Trophoblast cell (in vitro differentiated cells and primary cell): Measurements from ENCODE around the gene CLSTN3.

Source experiments
- DNase-seq, 2 donors: peaks; one replicate each; pipeline ENCODE4 v3.0.0-alpha.2; 2016
- H2AFZ ChIP-seq: 2 replicates; pipeline ENCODE4 v1.6.1; 2013; ENCODE audit warnings: low read length, moderate library complexity, mild to moderate bottlenecking; ENCODE audit not compliant: insufficient read depth, poor library complexity
- H2AK5ac ChIP-seq: 2 replicates; pipeline ENCODE4 v1.6.1; 2013; ENCODE audit warnings: mild to moderate bottlenecking, low read length
- H2BK120ac ChIP-seq: 2 replicates; pipeline ENCODE4 v1.6.1; 2013; ENCODE audit warnings: low read length, mild to moderate bottlenecking, moderate library complexity; ENCODE audit not compliant: insufficient read depth, poor library complexity
- H2BK12ac ChIP-seq: 2 replicates; pipeline ENCODE4 v1.6.1; 2013; ENCODE audit warnings: mild to moderate bottlenecking, low read length, moderate library complexity
- H2BK5ac ChIP-seq: 2 replicates; pipeline ENCODE4 v1.6.1; 2013; ENCODE audit warnings: low read length, low read depth, moderate library complexity, mild to moderate bottlenecking; ENCODE audit not compliant: poor library complexity
- H3K14ac ChIP-seq: 2 replicates; pipeline ENCODE4 v1.6.1; 2013; ENCODE audit warnings: mild to moderate bottlenecking, low read length
- H3K18ac ChIP-seq: 2 replicates; pipeline ENCODE4 v1.6.1; 2013; ENCODE audit warnings: mild to moderate bottlenecking, low read length
- H3K23ac ChIP-seq: 2 replicates; pipeline ENCODE4 v1.6.1; 2013; ENCODE audit warnings: low read length
- H3K27ac ChIP-seq: 2 replicates; pipeline ENCODE4 v1.5.1; 2013; ENCODE audit warnings: low read depth, mild to moderate bottlenecking, inconsistent platforms, low read length, moderate library complexity
- H3K27me3 ChIP-seq: 2 replicates; pipeline ENCODE4 v1.6.1; 2013; ENCODE audit warnings: inconsistent platforms, mild to moderate bottlenecking, low read length, moderate library complexity; ENCODE audit not compliant: insufficient read depth
- H3K36me3 ChIP-seq, 2 experiments: 1 replicate in 1 of 2; 2 replicates in 1 of 2; pipeline ENCODE4 v1.6.1; 2013; ENCODE audit warnings: low read length in 2 of 2, mild to moderate bottlenecking in 2 of 2, moderate library complexity in 1 of 2; ENCODE audit not compliant: insufficient read depth in 2 of 2, control insufficient read depth in 1 of 2
- H3K4ac ChIP-seq: 2 replicates; pipeline ENCODE4 v1.6.1; 2013; ENCODE audit warnings: low read depth, mild to moderate bottlenecking, low read length, moderate library complexity
- H3K4me1 ChIP-seq, 2 experiments: 1 replicate in 1 of 2; 2 replicates in 1 of 2; pipeline ENCODE4 v1.6.1; 2013; ENCODE audit warnings: low read length in 2 of 2, mild to moderate bottlenecking in 2 of 2, moderate library complexity in 1 of 2; ENCODE audit not compliant: insufficient read depth in 2 of 2, control insufficient read depth in 1 of 2
- H3K4me2 ChIP-seq: 2 replicates; pipeline ENCODE4 v1.6.1; 2013; ENCODE audit warnings: inconsistent platforms, mild to moderate bottlenecking, low read length, moderate library complexity
- H3K4me3 ChIP-seq: 2 replicates; pipeline ENCODE4 v1.5.1; 2013; ENCODE audit warnings: mild to moderate bottlenecking, low read depth, low read length, inconsistent platforms
- H3K79me1 ChIP-seq: one replicate; pipeline ENCODE4 v1.6.1; 2013; ENCODE audit warnings: low read length
- H3K79me2 ChIP-seq: 2 replicates; pipeline ENCODE4 v1.6.1; 2013; ENCODE audit warnings: low read length, mild to moderate bottlenecking; ENCODE audit not compliant: control insufficient read depth, insufficient read depth, poor library complexity
- H3K9ac ChIP-seq: 2 replicates; pipeline ENCODE4 v1.6.1; 2013; ENCODE audit warnings: mild to moderate bottlenecking, low read length
- H3K9me3 ChIP-seq: 2 replicates; pipeline ENCODE4 v1.6.1; 2013; ENCODE audit warnings: low read depth, mild to moderate bottlenecking, control low read depth, inconsistent platforms, low read length; ENCODE audit not compliant: insufficient read depth
- H4K12ac ChIP-seq: 2 replicates; pipeline ENCODE4 v1.6.1; 2013; ENCODE audit warnings: low read depth, mild to moderate bottlenecking, low read length, moderate library complexity
- H4K8ac ChIP-seq: 2 replicates; pipeline ENCODE4 v1.6.1; 2013; ENCODE audit warnings: low read depth, mild to moderate bottlenecking, low read length, moderate library complexity
- H4K91ac ChIP-seq: one replicate; pipeline ENCODE4 v1.6.1; 2013; ENCODE audit warnings: low read depth, mild to moderate bottlenecking, low read length, moderate library complexity
- WGBS: extraction: QIAGEN DNeasy Blood & Tissue Kit; methylation state at CpG from one replicate; pipeline ENCODE4 v1.1.7; 2013; ENCODE audit warnings: missing lambda C conversion rate; ENCODE audit not compliant: insufficient read length, insufficient coverage; ENCODE audit errors: extremely low coverage; 5-methylcytosine and 5-hydroxymethylcytosine counted together

The CLSTN3 gene

DNA sequence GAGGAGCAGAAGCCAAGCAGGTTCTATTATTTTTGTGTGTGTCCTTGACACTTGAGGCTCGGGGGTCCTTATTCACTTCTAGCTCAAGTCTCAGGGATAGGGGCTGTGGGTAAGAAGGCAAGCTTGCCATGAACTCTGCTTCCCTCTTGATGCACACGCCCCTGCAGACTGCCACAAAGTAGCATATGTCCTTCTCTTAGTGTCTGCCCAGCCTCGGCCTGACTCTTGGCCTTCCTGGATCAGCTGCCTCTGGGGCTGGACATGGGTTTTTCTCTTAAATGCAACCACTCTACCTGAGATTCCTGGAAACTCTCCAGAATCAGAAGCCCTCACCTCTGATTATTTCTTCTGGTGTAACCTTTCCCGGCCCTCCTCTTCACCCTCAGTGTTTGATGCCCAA, 31.2 kb downstream of the CLSTN3 start:
- H3K9ac ChIP-seq: no peak overlapping the region
- H3K4me2 ChIP-seq: no peak overlapping the region
- no peak overlapping the region for H4K12ac ChIP-seq
- H3K27me3 ChIP-seq: no peaks in the 10 kb centered on the region
- WGBS: no CpG with 5 or more reads among the region's 4 CpGs
- H3K36me3 ChIP-seq: peaks cover 3 to 7% of the 10 kb centered on the region in 2 experiments
- no peaks in the 10 kb centered on the region for H3K4me1 ChIP-seq
- no peak overlapping the region for H2BK120ac ChIP-seq
- H2AFZ ChIP-seq: no peak overlapping the region
- no peaks in the 10 kb centered on the region for H3K79me2 ChIP-seq
- H3K18ac ChIP-seq: no peak overlapping the region
- H2AK5ac ChIP-seq: no peak overlapping the region
- no peak overlapping the region for H3K14ac ChIP-seq
- H2BK12ac ChIP-seq: no peak overlapping the region
- no peak overlapping the region for H4K91ac ChIP-seq
- H3K23ac ChIP-seq: no peak overlapping the region
- DNase-seq: no peak
- H4K8ac ChIP-seq: no peak overlapping the region
- peaks cover 5% of the 10 kb centered on the region for H3K9me3 ChIP-seq
- H3K4me3 ChIP-seq: no peak overlapping the region
- H3K79me1 ChIP-seq: no peaks in the 10 kb centered on the region
- H2BK5ac ChIP-seq: no peak overlapping the region
- no peak overlapping the region for H3K27ac ChIP-seq
- H3K4ac ChIP-seq: no peak overlapping the region

DNA sequence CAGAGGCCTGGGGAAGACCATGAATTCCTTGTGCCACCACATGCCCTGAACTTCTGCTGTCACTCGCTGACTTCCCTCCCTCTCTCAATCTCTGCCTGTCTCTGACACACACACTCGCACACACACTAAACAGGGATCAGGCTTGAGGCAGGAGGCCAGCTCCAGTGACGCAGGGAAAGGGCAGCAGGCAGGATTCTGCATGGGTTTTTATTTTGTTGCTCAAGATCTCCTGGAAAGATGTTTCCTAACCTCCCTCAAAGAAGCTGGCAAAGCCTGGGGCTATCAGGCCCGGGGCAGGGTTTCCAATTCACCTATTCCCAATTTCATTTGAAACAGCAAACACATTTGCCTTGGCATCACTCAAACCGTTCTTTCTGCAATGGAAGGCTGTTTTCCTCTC, 31.6 kb downstream of the CLSTN3 start:
- Histone ChIP-seq H2AK5ac (no peak overlapping the region), H3K79me2 (no peaks in the 10 kb centered on the region), H3K4me1 (no peaks in the 10 kb centered on the region), H2BK12ac (no peak overlapping the region), H3K36me3 (peaks cover 3 to 5% of the 10 kb centered on the region in 2 experiments), H3K9me3 (peaks cover 2% of the 10 kb centered on the region), H4K12ac (no peak overlapping the region), H3K18ac (no peak overlapping the region), H3K79me1 (no peaks in the 10 kb centered on the region), H4K91ac (no peak overlapping the region), H2BK120ac (no peak overlapping the region), H3K27me3 (no peaks in the 10 kb centered on the region), H3K14ac (no peak overlapping the region), H2BK5ac (no peak overlapping the region), H4K8ac (no peak overlapping the region), H3K27ac (no peak overlapping the region), H3K9ac (no peak overlapping the region), H3K4me2 (no peak overlapping the region), H2AFZ (no peak overlapping the region), H3K4me3 (no peak overlapping the region), H3K4ac (no peak overlapping the region), H3K23ac (no peak overlapping the region)
- no CpG with 5 or more reads among the region's 5 CpGs for WGBS
- peak; percentile 19 to 59 for DNase-seq

GRCh38 chr12:7162691-7163114, 32.5 kb downstream of the CLSTN3 start:
- Histone ChIP-seq H3K9ac (no peak overlapping the region), H4K12ac (no peak overlapping the region), H3K18ac (no peak overlapping the region), H2BK120ac (no peak overlapping the region), H3K14ac (no peak overlapping the region), H4K91ac (no peak overlapping the region), H2BK12ac (no peak overlapping the region), H3K27me3 (no peaks in the 10 kb centered on the region), H3K23ac (no peak overlapping the region), H3K27ac (no peak overlapping the region), H2BK5ac (no peak overlapping the region), H2AK5ac (no peak overlapping the region), H3K36me3 (peaks cover 3% of the 10 kb centered on the region in 2 experiments), H3K4me2 (no peak overlapping the region), H3K4ac (no peak overlapping the region), H4K8ac (no peak overlapping the region), H3K79me1 (no peaks in the 10 kb centered on the region), H3K9me3 (peaks cover 2% of the 10 kb centered on the region), H2AFZ (no peak overlapping the region), H3K4me3 (no peak overlapping the region), H3K79me2 (no peaks in the 10 kb centered on the region), H3K4me1 (no peaks in the 10 kb centered on the region)
- WGBS: no CpG with 5 or more reads among the region's 19 CpGs
- peak; percentile 58 to 76 for DNase-seq

- Histone ChIP-seq H2BK12ac (no peak overlapping the region), H3K9me3 (peaks cover 12% of the 10 kb centered on the region), H3K27ac (no peak overlapping the region), H3K4me1 (no peaks in the 10 kb centered on the region), H3K4ac (no peak overlapping the region), H2BK120ac (no peak overlapping the region), H4K12ac (no peak overlapping the region), H3K9ac (no peak overlapping the region), H3K23ac (no peak overlapping the region), H4K91ac (no peak overlapping the region), H3K18ac (no peak overlapping the region), H3K79me1 (no peaks in the 10 kb centered on the region), H2AK5ac (no peak overlapping the region), H3K79me2 (no peaks in the 10 kb centered on the region), H3K27me3 (no peaks in the 10 kb centered on the region), H3K36me3 (no peaks in the 10 kb centered on the region), H2BK5ac (no peak overlapping the region), H3K14ac (no peak overlapping the region), H3K4me2 (no peak overlapping the region), H4K8ac (no peak overlapping the region), H3K4me3 (no peak overlapping the region), H2AFZ (no peak overlapping the region)
- no peak for DNase-seq
Observed at GRCh38 chr12:7169951-7170350, 39.8 kb downstream of the CLSTN3 start.
